HCT116 (cell line): Measurements from ENCODE around the gene CCDC86. TPM values are rescaled to one million over a fixed set of nuclear protein-coding genes. Genes with fewer than 3 reads are reported as not detected.

Experiments
- ATAC-seq: fragments of 200-7000 bp; cut with Tn5 transposase; 2 replicates; pipeline ENCODE4 v1.9.1; 2020; ENCODE audit warnings: mild to moderate bottlenecking, moderate library complexity
- BruUV-seq: library from RNA; stranded (reverse); fragments of 400-500 nt; replicated peaks from 2 replicates; lab custom pipeline; 2021; lab: Mats Ljungman, UMichigan
- CTCF ChIA-PET: fragments of 300-600 bp; sonication (Branson Sonifier 250); formaldehyde crosslinking; loops from one replicate; lab custom pipeline; 2021; ENCODE audit warnings: antibody characterized with exemption; lab: Charles Lee
- POLR2A ChIA-PET: fragments of 300-600, 350-600 bp; sonication (Branson Sonifier 250); formaldehyde crosslinking; loops from one replicate; lab custom pipeline; 2021; ENCODE audit warnings: antibody characterized with exemption; lab: Charles Lee
- RAD21 ChIA-PET, 2 experiments: fragments of 300-600 bp; sonication (Branson Sonifier 250); formaldehyde crosslinking; loops; one replicate each; lab custom pipeline; 2023; ENCODE audit warnings: low total read pairs in 2 of 2; ENCODE audit not compliant: uncharacterized antibody in 2 of 2, unreplicated experiment in 2 of 2, low non-redundant PET in 1 of 2; lab: Charles Lee
- DNase-seq: peaks from one replicate; pipeline ENCODE4 v3.0.0-alpha.2; 2010; ENCODE audit warnings: low read depth, low spot score
- H2AFZ ChIP-seq: fragments of 200-600 bp; shearing (Covaris generic), sonication (generic); 2 replicates; pipeline ENCODE4 v1.6.1; 2017; ENCODE audit warnings: low read depth, mixed run types, mixed read lengths, antibody characterized with exemption, low read length; ENCODE audit not compliant: poor library complexity, severe bottlenecking
- H3K27ac ChIP-seq: 2 replicates; pipeline ENCODE4 v1.5.1; 2012; ENCODE audit warnings: low read depth, low read length
- H3K27me3 ChIP-seq: fragments of 200-600 bp; sonication (generic); 2 replicates; pipeline ENCODE4 v1.6.1; 2016; ENCODE audit warnings: mixed run types, low read length, mixed read lengths; ENCODE audit not compliant: insufficient read depth
- H3K36me3 ChIP-seq, 2 experiments: fragments of 200-500 bp in 1 of 2; fragments of 200-600 bp in 1 of 2; sonication (Bioruptor generic) in 1 of 2; sonication (generic) in 1 of 2; 2 replicates each; pipeline versions ENCODE4 v1.5.1 to v1.6.1; 2014 to 2016; ENCODE audit warnings: low read length in 2 of 2, inconsistent platforms in 1 of 2, mixed read lengths in 1 of 2, mixed run types in 1 of 2; ENCODE audit not compliant: insufficient read depth in 2 of 2, control insufficient read depth in 1 of 2
- H3K4me1 ChIP-seq, 2 experiments: fragments of 200-600 bp in 1 of 2; sonication (generic) in 1 of 2; 2 replicates each; pipeline versions ENCODE4 v1.5.1 to v1.6.1; 2012 to 2017; ENCODE audit warnings: low read length in 2 of 2, inconsistent platforms in 1 of 2, mild to moderate bottlenecking in 1 of 2, mixed read lengths in 1 of 2, mixed run types in 1 of 2, moderate library complexity in 1 of 2; ENCODE audit not compliant: insufficient read depth in 2 of 2, control insufficient read depth in 1 of 2
- H3K4me2 ChIP-seq: fragments of 200-600 bp; sonication (generic); 2 replicates; pipeline ENCODE4 v1.6.1; 2017; ENCODE audit warnings: mixed run types, low read length, mixed read lengths
- H3K4me3 ChIP-seq, 2 experiments: fragments of 200-600 bp in 1 of 2; sonication (generic) in 1 of 2; replicated peaks in 1 of 2; 2 replicates each; pipeline ENCODE4 v1.5.1; 2011 to 2016; ENCODE audit warnings: low read length in 2 of 2, control low read depth in 1 of 2, low read depth in 1 of 2, mild to moderate bottlenecking in 1 of 2, mixed read lengths in 1 of 2, mixed run types in 1 of 2
- H3K79me2 ChIP-seq: fragments of 200-600 bp; sonication (generic); 2 replicates; pipeline ENCODE4 v1.6.1; 2017; ENCODE audit warnings: mild to moderate bottlenecking, mixed run types, low read length, moderate library complexity, mixed read lengths; ENCODE audit not compliant: insufficient read depth
- H3K9ac ChIP-seq: fragments of 200-600 bp; sonication (generic); 2 replicates; pipeline ENCODE4 v1.6.1; 2016; ENCODE audit warnings: low read length, mixed read lengths
- H3K9me2 ChIP-seq: fragments of 200-600 bp; sonication (generic), shearing (Covaris generic); 2 replicates; pipeline ENCODE4 v1.6.1; 2017; ENCODE audit warnings: mixed run types, mild to moderate bottlenecking, moderate library complexity; ENCODE audit not compliant: insufficient read depth
- H3K9me3 ChIP-seq, 2 experiments: fragments of 200-500 bp in 1 of 2; fragments of 200-600 bp in 1 of 2; sonication (Bioruptor generic) in 1 of 2; sonication (generic) in 1 of 2; 2 replicates each; pipeline ENCODE4 v1.6.1; 2014 to 2017; ENCODE audit warnings: low read length in 2 of 2, mixed read lengths in 2 of 2, inconsistent platforms in 1 of 2, low read depth in 1 of 2, mild to moderate bottlenecking in 1 of 2, mixed run types in 1 of 2, moderate library complexity in 1 of 2; ENCODE audit not compliant: control insufficient read depth in 1 of 2, insufficient read depth in 1 of 2
- H4K20me1 ChIP-seq: fragments of 200-600 bp; sonication (generic), shearing (Covaris generic); 2 replicates; pipeline ENCODE4 v1.6.1; 2017; ENCODE audit warnings: mixed run types, mild to moderate bottlenecking, moderate library complexity; ENCODE audit not compliant: insufficient read depth
- ATF3 ChIP-seq: IDR thresholded peaks from 2 replicates; pipeline ENCODE4 v1.6.1; 2012
- CBX3 ChIP-seq: IDR thresholded peaks from 2 replicates; pipeline ENCODE4 v1.6.1; 2012; ENCODE audit warnings: low read depth
- CEBPB ChIP-seq: IDR thresholded peaks from 2 replicates; pipeline ENCODE4 v1.6.1; 2012; ENCODE audit warnings: low read depth
- ELF1 ChIP-seq: IDR thresholded peaks from 2 replicates; pipeline ENCODE4 v1.6.1; 2012; ENCODE audit warnings: low read depth, borderline replicate concordance
- EZH2 ChIP-seq: fragments of 200-600 bp; sonication (generic); IDR thresholded peaks from 2 replicates; pipeline ENCODE4 v1.6.1; 2017; ENCODE audit warnings: antibody characterized with exemption, mixed run types
- FOSL1 ChIP-seq: IDR thresholded peaks from 2 replicates; pipeline ENCODE4 v1.6.1; 2012; ENCODE audit warnings: low read depth
- JUND ChIP-seq: IDR thresholded peaks from 2 replicates; pipeline ENCODE4 v1.6.1; 2012
- MAX ChIP-seq: IDR thresholded peaks from 2 replicates; pipeline ENCODE4 v1.6.1; 2012
- POLR2AphosphoS5 ChIP-seq: IDR thresholded peaks from 2 replicates; pipeline ENCODE4 v1.6.1; 2011; ENCODE audit warnings: mild to moderate bottlenecking, low read depth, low read length, moderate library complexity
- SIN3A ChIP-seq: IDR thresholded peaks from 2 replicates; pipeline ENCODE4 v1.6.1; 2012; ENCODE audit warnings: low read depth
- SP1 ChIP-seq: IDR thresholded peaks from 2 replicates; pipeline ENCODE4 v1.6.1; 2012; ENCODE audit warnings: low read depth
- SRF ChIP-seq: IDR thresholded peaks from 2 replicates; pipeline ENCODE4 v1.6.1; 2012; ENCODE audit warnings: low read depth
- TCF7L2 ChIP-seq: IDR thresholded peaks from 2 replicates; pipeline ENCODE4 v1.7.0; 2011; ENCODE audit warnings: borderline replicate concordance, inconsistent platforms; ENCODE audit not compliant: insufficient read depth, insufficient read length; ENCODE audit errors: extremely low read depth
- ZBTB33 ChIP-seq: IDR thresholded peaks from 2 replicates; pipeline ENCODE4 v1.6.1; 2011; ENCODE audit warnings: mild to moderate bottlenecking, low read length, moderate library complexity; ENCODE audit not compliant: insufficient replicate concordance; ENCODE audit errors: extremely low read depth
- ZNF274 ChIP-seq: fragments of 200-500 bp; sonication (Bioruptor generic); IDR thresholded peaks from 2 replicates; pipeline ENCODE4 v1.6.1; 2014; ENCODE audit warnings: mild to moderate bottlenecking, low read depth, low read length, inconsistent platforms
- intact Hi-C: fragments of 100-400 bp; cut with micrococcal nuclease; formaldehyde crosslinking; loops from 2 replicates; pipeline ENCODE4 v1.10.0; 2022
- total RNA-seq: library from RNA; stranded (reverse); gene quantifications from one replicate; pipeline ENCODE4 v1.2.1, GENCODE V29; 2021; ENCODE audit not compliant: unreplicated experiment

CCDC86 gene
- total RNA-seq, 1 experiment from 2014 or later = 69.6 TPM

GRCh38 chr11:60879104-60879503, 37.2 kb downstream of the CCDC86 start:
- H4K20me1 ChIP-seq = no peaks in the 10 kb centered on the region
- no peaks in the 10 kb centered on the region for H3K4me1 ChIP-seq
- ATAC-seq (no peak), DNase-seq (no peak)
- peaks cover 4 to 5% of the 10 kb centered on the region in 2 experiments; a peak in 2 of 4 replicates for H3K36me3 ChIP-seq
- no peak overlapping the region for H2AFZ ChIP-seq
- BruUV-seq = no TSS peak
- POLR2A ChIA-PET = no interaction called here
- H3K27me3 ChIP-seq = no peaks in the 10 kb centered on the region
- RAD21 ChIA-PET = no interaction called here
- no peak overlapping the region for H3K4me3 ChIP-seq
- no peaks in the 10 kb centered on the region for H3K79me2 ChIP-seq
- no peak overlapping the region for H3K27ac ChIP-seq
- no peaks in the 10 kb centered on the region for H3K9me2 ChIP-seq
- H3K9me3 ChIP-seq = no peaks in the 10 kb centered on the region
- no peak overlapping the region for H3K9ac ChIP-seq
- H3K4me2 ChIP-seq = no peak overlapping the region
- CTCF ChIA-PET = no interaction called here
- TF ChIP-seq CBX3 (no peak), ZNF274 (no peak), MAX (no peak), POLR2AphosphoS5 (no peak), JUND (no peak), SRF (no peak), ATF3 (no peak), TCF7L2 (no peak), ZBTB33 (no peak), SIN3A (no peak), CEBPB (no peak), SP1 (no peak), EZH2 (no peak), ELF1 (no peak), FOSL1 (no peak)
- TF ChIP-seq, all 23 proteins: peak for 0
- intact Hi-C loops = no loop called here
